ENCODE results near the gene TMEM231.
A peak's percentile ranks its signal among the peaks of the same experiment; 100 is the strongest.

TMEM231 gene

GRCh38 chr16:75491876-75492275, 64.2 kb downstream of the TMEM231 start:
- POLR2A ChIA-PET: interaction anchor here (1.0 to 1.2 kb wide), 2 partner anchors 10 to 25 kb away, joined by 3 to 4 read pairs; no protein-coding TSS in a partner anchor
- TF ChIP-seq HDGF (IDR thresholded peaks at IDR 0.05; ENCODE audit: borderline replicate concordance): no peak
- no peak for TF ChIP-seq TARDBP (IDR thresholded peaks at IDR 0.05)
- TF ChIP-seq BHLHE40 (IDR thresholded peaks at IDR 0.05; ENCODE audit: borderline replicate concordance): no peak
- no peak for TF ChIP-seq ELF4 (IDR thresholded peaks at IDR 0.05)
- TF ChIP-seq SUZ12 (IDR thresholded peaks at IDR 0.05): no peak
- TF ChIP-seq FOXM1 (IDR thresholded peaks at IDR 0.05; ENCODE audit: borderline replicate concordance): no peak
- no peak for TF ChIP-seq FOXK2 (IDR thresholded peaks at IDR 0.05)
- TF ChIP-seq L3MBTL2 (conservative IDR thresholded peaks at IDR 0.05): no peak
- TF ChIP-seq LEF1 (IDR thresholded peaks at IDR 0.05; ENCODE audit: borderline replicate concordance): no peak
- TF ChIP-seq NFRKB (IDR thresholded peaks at IDR 0.05): no peak
- TF ChIP-seq SP1 (IDR thresholded peaks at IDR 0.05): no peak
- TF ChIP-seq, protein P1, sequence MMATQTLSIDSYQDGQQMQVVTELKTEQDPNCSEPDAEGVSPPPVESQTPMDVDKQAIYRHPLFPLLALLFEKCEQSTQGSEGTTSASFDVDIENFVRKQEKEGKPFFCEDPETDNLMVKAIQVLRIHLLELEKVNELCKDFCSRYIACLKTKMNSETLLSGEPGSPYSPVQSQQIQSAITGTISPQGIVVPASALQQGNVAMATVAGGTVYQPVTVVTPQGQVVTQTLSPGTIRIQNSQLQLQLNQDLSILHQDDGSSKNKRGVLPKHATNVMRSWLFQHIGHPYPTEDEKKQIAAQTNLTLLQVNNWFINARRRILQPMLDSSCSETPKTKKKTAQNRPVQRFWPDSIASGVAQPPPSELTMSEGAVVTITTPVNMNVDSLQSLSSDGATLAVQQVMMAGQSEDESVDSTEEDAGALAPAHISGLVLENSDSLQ (IDR thresholded peaks at IDR 0.05): no peak
- TF ChIP-seq CTBP1 (IDR thresholded peaks at IDR 0.05; ENCODE audit: borderline replicate concordance): no peak
- no peak for TF ChIP-seq ZNF384 (IDR thresholded peaks at IDR 0.05)
- no peak for TF ChIP-seq ARNT (IDR thresholded peaks at IDR 0.05)
- CTCF ChIA-PET: interaction anchor here (2.0 kb wide), 1 partner anchor 25 kb away, joined by 8 read pairs; no protein-coding TSS in a partner anchor
- DNase-seq (ENCODE audit: extremely low spot score): peak; percentile 52

GRCh38 chr16:75488322-75488721, 67.7 kb downstream of the TMEM231 start:
- no peak for DNase-seq (ENCODE audit: extremely low spot score)
- TF ChIP-seq, protein P1 (IDR thresholded peaks at IDR 0.05): no peak
- TF ChIP-seq FOXM1 (IDR thresholded peaks at IDR 0.05; ENCODE audit: borderline replicate concordance) (no peak), HDGF (IDR thresholded peaks at IDR 0.05; ENCODE audit: borderline replicate concordance) (no peak), NFRKB (IDR thresholded peaks at IDR 0.05) (no peak), SP1 (IDR thresholded peaks at IDR 0.05) (no peak), FOXK2 (IDR thresholded peaks at IDR 0.05) (no peak), ARNT (IDR thresholded peaks at IDR 0.05) (no peak), LEF1 (IDR thresholded peaks at IDR 0.05; ENCODE audit: borderline replicate concordance) (no peak), L3MBTL2 (conservative IDR thresholded peaks at IDR 0.05) (no peak), ELF4 (IDR thresholded peaks at IDR 0.05) (no peak), TARDBP (IDR thresholded peaks at IDR 0.05) (no peak), FOXA1 (IDR thresholded peaks at IDR 0.05) (no peak), CTBP1 (IDR thresholded peaks at IDR 0.05; ENCODE audit: borderline replicate concordance) (no peak), BHLHE40 (IDR thresholded peaks at IDR 0.05; ENCODE audit: borderline replicate concordance) (no peak)
- POLR2A ChIA-PET: no interaction called here
- CTCF ChIA-PET: no interaction called here
